ENCODE data around the gene KCNQ2.
"Not testable (repeated sequence)": the region's sequence is repeated elsewhere in the genome, so short reads cannot be mapped to it uniquely, and the experiment has no call there.

KCNQ2 gene

DNA sequence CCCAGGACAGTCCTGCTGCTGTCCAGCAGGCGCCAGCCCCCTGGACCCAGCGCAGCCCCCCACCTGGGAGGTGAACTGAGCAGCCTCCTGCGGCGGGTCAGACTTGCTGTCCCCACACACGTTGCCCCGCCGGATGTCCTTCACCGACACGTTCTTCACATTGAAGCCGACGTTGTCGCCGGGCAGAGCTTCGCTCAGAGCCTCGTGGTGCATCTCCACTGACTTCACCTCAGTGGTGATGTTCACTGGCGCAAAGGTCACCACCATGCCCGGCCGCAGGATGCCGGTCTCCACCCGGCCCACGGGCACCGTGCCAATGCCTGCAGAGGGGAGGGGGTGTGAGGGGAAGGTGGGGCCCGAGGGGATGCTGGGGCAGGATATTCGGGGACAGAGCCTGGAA, 18.0 kb upstream of the KCNQ2 start:
- DNase-seq = no peak

DNA sequence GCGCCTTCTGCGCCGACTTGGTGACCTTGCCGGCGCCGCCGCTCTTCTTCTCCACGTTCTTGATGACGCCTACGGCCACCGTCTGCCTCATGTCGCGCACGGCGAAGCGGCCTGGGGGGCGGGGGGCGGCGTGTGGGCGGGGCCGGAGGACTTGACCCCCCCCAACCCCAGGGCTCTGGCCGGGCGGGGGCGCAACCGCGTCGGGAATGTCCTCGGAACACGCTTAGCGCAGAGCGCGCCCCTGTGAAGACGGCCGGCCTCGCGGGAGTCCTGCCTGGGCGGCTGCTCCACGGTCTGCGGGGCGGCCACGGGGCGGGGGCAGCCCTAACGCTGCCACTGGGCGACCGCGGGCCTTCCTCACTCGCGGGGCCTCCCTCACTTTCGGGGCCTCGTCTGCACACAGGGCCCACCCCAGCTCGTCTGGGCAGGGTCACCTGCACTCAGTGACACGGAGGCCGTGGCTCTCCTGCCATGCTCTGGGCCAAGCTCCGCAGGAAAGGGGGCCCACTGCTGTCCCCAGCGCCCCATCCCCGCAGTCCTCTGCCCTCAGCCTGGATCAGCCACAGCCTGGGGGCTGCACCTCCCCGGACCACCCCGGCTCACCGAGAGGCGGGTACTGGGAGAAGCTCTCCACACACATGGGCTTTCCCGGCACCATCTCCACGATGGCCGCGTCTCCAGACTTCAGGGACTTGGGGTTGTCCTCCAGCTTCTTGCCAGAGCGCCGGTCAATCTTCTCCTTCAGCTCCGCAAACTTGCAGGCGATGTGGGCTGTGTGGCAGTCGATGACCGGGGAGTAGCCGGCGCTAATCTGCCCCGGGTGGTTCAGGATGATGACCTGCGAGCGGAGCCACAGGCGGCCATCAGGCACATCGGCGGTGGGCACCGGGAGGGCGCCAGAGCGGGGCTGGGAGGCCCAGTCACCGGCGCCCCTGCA, 16.1 kb upstream of the KCNQ2 start:
- no peak for DNase-seq

GRCh38 chr20:63487781-63488241, 15.4 kb upstream of the KCNQ2 start:
- no peak for DNase-seq

GRCh38 chr20:63487116-63487764, 14.8 kb upstream of the KCNQ2 start:
- no peak for DNase-seq

- DNase-seq = no peak
Measured at GRCh38 chr20:63486300-63486855, 13.9 kb upstream of the KCNQ2 start.

GRCh38 chr20:63484651-63485403, 12.4 kb upstream of the KCNQ2 start:
- no peak for DNase-seq

DNA sequence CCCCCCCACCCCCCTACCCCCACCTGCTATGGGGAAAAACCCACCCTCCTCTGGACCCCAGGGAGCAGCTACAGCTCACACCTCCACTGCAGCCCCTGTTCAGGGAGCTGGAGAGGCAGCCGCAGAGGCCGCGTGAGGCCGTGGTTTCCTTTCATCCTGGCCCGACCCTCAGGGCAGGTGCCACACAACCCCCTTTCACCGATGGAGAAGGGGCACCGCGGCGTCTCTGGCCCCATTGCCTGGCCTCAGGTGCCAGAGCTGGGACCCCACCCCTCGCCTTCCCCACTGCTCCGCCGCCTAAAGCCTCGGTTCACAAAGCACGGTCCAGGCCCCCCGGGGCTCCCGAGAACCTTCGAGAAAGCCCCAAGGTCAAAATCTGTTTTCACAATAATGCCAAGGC, 11.8 kb upstream of the KCNQ2 start:
- no peak for DNase-seq

DNA sequence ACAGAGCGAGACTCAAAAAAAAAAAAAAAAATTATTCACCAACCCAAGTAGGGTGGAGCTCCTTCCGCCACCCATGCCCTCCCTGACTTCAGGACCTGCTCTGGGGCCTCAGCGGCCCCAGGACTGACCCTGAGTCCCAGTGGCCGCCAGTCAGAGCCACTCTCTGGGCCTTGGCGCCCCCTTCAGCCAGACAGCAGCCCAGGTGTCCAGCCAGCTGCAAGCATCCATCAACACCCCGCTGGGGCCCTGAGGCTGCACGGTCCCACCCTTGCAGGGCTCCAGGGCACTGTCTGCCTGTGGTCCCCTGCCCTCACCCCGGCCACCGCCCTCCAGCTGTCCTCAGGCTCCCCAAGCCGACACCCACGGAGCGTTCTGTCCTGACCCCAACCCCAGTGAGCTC, 11.4 kb upstream of the KCNQ2 start:
- no peak for DNase-seq

GRCh38 chr20:63482021-63482587, 9.6 kb upstream of the KCNQ2 start:
- no peak for DNase-seq

GRCh38 chr20:63481503-63481902, 9.0 kb upstream of the KCNQ2 start:
- no peak for DNase-seq

DNA sequence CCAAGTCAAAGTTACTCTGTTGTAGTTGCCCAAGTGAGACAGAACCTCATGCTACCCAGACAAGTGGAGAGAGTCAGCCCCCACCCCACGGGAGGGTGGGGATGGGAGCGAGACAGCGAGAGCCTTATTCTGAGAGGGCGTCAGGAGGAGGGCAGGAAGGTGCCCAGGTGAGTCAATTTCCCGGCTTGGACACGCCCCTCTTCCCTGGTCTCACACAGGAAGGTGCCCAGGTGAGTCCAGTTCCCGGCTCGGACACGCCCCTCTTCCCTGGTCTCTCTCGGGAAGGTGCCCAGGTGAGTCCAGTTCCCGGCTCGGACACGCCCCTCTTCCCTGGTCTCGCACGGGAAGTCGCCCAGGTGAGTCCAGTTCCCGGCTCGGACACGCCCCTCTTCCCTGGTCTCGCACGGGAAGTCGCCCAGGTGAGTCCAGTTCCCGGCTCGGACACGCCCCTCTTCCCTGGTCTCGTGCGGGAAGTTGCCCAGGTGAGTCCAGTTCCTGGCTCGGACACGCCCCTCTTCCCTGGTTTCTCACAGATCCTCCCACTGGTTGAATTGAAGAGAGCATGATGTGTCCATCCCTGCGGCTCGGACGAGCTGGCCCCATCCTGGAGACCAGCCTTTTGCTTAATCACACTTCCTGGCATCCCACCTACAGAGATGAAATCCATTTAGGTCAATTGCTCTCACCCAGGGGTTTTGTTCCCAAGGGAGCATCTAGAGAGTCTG, 7.4 kb upstream of the KCNQ2 start:
- DNase-seq = not testable (repeated sequence)

DNA sequence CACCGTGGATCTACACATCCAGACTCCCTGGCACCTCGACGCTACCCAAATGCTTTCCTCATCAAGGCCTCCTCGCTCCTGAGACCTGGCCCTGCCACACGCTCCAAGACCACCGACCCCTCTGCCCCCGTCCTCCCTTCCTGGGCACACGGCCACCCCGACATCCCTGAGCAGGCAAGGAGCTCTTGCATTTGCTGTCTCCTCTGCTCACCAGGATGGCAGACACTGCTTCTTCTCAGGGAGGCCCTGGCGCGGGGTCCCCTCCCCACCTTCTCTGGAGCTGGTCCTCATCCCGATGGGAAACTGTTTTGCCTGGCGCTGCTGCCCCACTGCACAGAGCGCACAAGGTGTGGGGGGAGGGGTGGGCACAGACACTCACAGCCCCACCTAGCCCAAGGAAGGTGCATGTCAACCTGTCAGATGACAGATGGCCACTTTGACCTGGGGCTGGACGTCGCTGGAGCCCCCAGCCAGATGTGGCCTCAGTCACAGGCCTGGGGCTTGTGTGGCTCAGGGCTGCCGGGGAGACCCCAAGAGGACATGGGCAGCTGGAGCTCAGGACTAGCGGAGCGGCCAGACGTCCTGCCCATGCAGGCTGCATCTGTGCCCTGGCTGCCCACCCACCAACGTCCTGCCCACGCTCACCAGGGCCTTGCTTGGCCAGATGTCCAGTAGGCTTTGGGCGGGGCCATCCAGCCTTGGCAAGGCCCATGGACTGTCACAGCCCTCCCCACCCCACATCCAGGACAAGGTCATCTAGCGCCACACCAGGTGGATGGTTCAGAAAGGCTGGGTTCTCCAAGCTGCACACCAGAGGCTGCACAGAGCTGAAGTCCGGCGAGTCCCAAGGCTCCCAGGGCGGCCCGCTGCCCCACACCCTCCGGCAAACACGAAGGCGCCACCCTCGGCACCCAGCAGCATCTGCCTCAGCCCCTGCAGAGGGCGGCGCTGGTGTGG, 6.2 kb upstream of the KCNQ2 start:
- DNase-seq = no peak

- DNase-seq = no peak
Measured at GRCh38 chr20:63477944-63478343, 5.5 kb upstream of the KCNQ2 start.

DNA sequence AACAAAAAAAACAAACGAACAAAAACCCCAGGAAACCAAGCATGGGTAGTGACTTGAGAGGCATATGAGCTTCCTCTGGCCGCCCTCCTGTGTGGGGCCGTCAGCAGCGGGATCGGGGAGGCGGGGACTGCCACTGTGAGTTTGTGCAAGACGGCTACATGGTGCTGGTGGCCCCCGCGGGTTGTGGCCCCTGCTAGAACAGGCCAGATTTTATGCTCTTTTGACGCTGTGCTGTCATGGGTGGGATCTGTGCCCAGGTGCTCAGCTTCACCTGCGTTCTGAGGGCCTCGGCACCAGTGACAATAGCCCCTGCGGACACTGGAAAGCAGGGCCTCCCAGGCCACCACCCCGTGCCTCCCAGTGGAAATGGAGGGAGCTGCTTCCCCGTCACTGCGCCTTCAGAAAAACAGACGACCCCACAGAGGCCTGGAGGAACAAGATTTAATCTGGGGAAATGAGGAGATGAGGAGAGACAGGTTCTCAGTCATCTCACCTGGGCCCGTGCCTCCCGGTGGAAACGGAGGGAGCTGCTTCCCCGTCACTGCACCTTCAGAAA, 4.7 kb upstream of the KCNQ2 start:
- no peak for DNase-seq

DNA sequence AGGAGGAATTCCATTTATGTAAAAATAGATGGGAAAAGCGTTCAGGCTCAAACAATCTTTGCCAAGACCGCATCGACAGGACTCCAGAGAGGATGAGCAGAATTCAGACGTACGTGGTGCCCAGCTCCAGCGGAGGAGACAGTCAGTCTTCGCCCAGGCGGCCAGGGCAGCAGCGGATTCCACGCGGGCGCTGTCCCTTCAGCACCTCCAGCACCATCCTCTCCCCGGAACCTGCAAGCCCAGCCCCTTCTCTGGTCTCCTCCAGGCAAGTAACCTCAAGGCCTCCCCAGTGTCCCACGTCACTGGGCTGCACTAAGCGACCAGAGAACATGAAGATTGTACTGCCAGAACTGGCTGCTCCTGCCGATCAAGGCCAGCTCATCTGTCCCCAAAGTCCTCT, 2.8 kb upstream of the KCNQ2 start:
- peak in 1 of 2 donors; percentile 13 for DNase-seq

DNA sequence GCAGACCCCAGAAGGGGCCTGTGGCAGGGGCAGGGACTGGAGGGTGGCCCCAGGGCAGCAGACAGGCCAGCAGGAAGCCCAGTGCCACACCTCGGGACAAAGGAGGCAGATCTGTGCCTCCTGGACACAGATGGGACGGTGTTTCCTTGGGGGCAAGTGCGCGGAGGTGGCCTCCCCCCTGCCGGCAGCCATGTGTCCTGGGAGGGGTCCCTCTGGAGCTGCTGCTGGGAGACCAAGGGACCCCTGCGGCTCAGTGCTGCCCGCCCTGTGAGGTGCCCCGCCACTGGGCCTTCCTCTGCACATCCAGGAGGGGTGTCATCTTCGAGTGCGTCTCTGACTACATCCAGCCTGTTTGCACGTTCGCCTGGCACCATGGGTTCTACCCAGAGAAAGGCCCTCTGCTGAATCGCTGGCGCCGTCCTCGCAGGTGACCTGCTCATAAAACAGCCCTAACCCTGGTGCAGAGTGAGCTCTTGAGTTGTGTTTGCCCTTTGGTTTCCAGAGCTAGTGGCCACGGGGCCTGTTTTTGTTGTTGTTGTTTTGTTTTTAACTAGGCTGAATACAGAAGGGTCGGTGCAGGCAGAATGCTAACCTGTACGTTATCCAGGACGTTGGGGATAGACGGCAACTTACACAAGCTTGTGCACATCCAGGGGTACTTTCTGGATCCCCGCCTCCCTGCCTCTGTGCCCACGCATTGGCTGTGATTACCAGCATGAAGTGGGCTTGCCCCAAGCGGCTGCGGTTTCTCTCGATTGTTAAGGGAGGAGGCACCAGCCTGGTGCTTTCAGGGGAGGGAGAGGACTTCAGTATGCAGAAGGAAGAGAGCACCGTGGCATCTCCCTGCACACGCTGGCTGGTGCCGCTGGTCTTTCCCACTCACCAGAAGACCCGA, 1.3 kb upstream of the KCNQ2 start:
- no peak for DNase-seq

DNA sequence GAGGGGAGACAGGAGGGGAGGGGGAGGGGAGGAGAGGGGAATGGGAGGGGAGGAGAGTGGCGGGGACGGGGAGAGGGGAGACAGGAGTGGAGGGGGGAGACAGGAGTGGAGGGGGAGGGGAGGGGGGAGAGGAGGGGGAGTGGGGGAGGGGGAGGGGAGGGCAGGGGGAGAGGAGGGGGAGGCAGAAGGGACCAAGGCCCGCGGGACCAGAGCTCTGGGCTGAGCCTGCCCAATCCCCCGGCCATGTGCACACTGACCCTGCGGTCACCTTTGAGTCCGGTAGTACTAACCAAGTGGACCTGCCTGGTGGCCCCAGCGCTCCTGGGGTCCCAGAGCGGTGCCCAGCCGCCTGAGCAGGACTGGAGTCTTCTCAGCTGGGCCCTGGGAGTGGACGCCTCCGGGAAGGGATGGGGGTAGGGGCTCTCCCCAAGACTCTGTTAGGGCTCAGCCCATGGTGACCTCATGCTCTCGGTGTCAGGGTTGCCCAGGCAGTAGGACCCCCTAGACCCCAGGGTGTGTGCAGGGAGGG, 471 bp upstream of the KCNQ2 start:
- DNase-seq = no peak

DNA sequence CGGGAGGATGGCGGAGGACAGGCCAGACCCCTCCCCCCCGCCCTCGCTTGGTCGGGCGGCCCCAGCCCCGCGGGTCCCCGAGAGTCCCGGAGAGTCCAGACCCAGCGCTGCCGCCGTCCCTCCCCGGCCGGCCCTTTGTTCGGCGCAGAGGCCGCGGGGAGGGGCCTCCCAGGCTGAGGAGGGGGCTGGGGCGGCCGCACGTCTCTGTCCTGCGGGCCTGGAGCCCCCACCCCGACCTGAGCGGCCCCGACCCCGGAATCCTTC, 806 bp downstream of the KCNQ2 start:
- no peak for DNase-seq

GRCh38 chr20:63471002-63471716, 1.3 kb downstream of the KCNQ2 start:
- no peak for DNase-seq

Data from inflammatory macrophage (primary cell).